Left ventricle myocardium inferior (tissue), 1 donor: ENCODE data around the gene NDUFS7. TPM values are rescaled to one million over a fixed set of nuclear protein-coding genes. Genes with fewer than 3 reads are reported as not detected.

Experiments used
- DNase-seq: peaks from one replicate; pipeline ENCODE4 v3.0.0-alpha.2; 2020
- H3K27ac ChIP-seq: fragments of 200-600 bp; replicated peaks from 2 replicates; pipeline ENCODE4 v1.8.0; 2021
- H3K27me3 ChIP-seq: fragments of 200-600 bp; 2 replicates; pipeline ENCODE4 v1.8.0; 2021; ENCODE audit warnings: low read depth
- H3K36me3 ChIP-seq: fragments of 200-600 bp; 2 replicates; pipeline ENCODE4 v1.8.0; 2021
- H3K4me1 ChIP-seq: fragments of 200-600 bp; 2 replicates; pipeline ENCODE4 v1.8.0; 2021
- H3K4me3 ChIP-seq: fragments of 200-600 bp; 2 replicates; pipeline ENCODE4 v1.8.0; 2021; ENCODE audit warnings: mild to moderate bottlenecking, moderate library complexity
- H3K9me3 ChIP-seq: fragments of 200-600 bp; replicated peaks from 2 replicates; pipeline ENCODE4 v1.8.0; 2021
- CTCF ChIP-seq: fragments of 200-600 bp; IDR thresholded peaks from 2 replicates; pipeline ENCODE4 v1.8.0; 2021; ENCODE audit warnings: antibody characterized with exemption, mild to moderate bottlenecking, borderline replicate concordance
- intact Hi-C: fragments of 100-400 bp; cut with micrococcal nuclease; formaldehyde crosslinking; loops from one replicate; pipeline ENCODE4 v1.11.0; 2022
- total RNA-seq: library from RNA; stranded (reverse); fragmentation: NEBNext Ultra II Directional; extraction: Animal tissue kit (Norgen Biotek cat#: 25700); gene quantifications from one replicate; pipeline ENCODE4 v1.2.1, GENCODE V29; 2021
- donor health status: DM: no; HTN: yes; CAD: no; lungs with severe emphysema.

NDUFS7 gene
- total RNA-seq, 1 donor from 2014 or later = 380 TPM

- peaks cover 83% of the 10 kb centered on the region for H3K36me3 ChIP-seq
- DNase-seq = no peak
- intact Hi-C loops = no loop called here
These were observed 21.1 kb upstream of the NDUFS7 start for GRCh38 chr19:1362387-1363257.

GRCh38 chr19:1363599-1363998, 20.1 kb upstream of the NDUFS7 start:
- H3K27me3 ChIP-seq = no peaks in the 10 kb centered on the region
- DNase-seq = no peak
- peaks cover 80% of the 10 kb centered on the region for H3K36me3 ChIP-seq
- no peak overlapping the region for H3K27ac ChIP-seq
- intact Hi-C loops = no loop called here
- no peaks in the 10 kb centered on the region for H3K9me3 ChIP-seq
- H3K4me3 ChIP-seq = no peak overlapping the region
- no peak for TF ChIP-seq CTCF
- peaks cover 37% of the 10 kb centered on the region for H3K4me1 ChIP-seq

More at GRCh38 chr19:1362387-1363257, 21.1 kb upstream of the NDUFS7 start:
- H3K4me1 ChIP-seq = peaks cover 37% of the 10 kb centered on the region
- no peaks in the 10 kb centered on the region for H3K9me3 ChIP-seq
- TF ChIP-seq CTCF = no peak
- no peaks in the 10 kb centered on the region for H3K27me3 ChIP-seq
- H3K27ac ChIP-seq = peak overlapping the region; percentile 73
- H3K4me3 ChIP-seq = no peak overlapping the region

- Histone ChIP-seq H3K27ac (no peak overlapping the region), H3K4me1 (peaks cover 37% of the 10 kb centered on the region), H3K36me3 (peaks cover 78% of the 10 kb centered on the region), H3K9me3 (no peaks in the 10 kb centered on the region), H3K27me3 (no peaks in the 10 kb centered on the region), H3K4me3 (no peak overlapping the region)
- TF ChIP-seq CTCF = no peak
- intact Hi-C loops = no loop called here
- no peak for DNase-seq
These were observed 19.5 kb upstream of the NDUFS7 start for GRCh38 chr19:1364070-1364704.

GRCh38 chr19:1365319-1366269, 18.1 kb upstream of the NDUFS7 start:
- H3K27ac ChIP-seq = no peak overlapping the region
- no peak for TF ChIP-seq CTCF
- peaks cover 80% of the 10 kb centered on the region for H3K36me3 ChIP-seq
- no peaks in the 10 kb centered on the region for H3K9me3 ChIP-seq
- intact Hi-C loops = no loop called here
- DNase-seq = no peak
- no peak overlapping the region for H3K4me3 ChIP-seq
- peaks cover 31% of the 10 kb centered on the region for H3K4me1 ChIP-seq
- H3K27me3 ChIP-seq = no peaks in the 10 kb centered on the region

GRCh38 chr19:1366296-1366695, 17.4 kb upstream of the NDUFS7 start:
- no peak for TF ChIP-seq CTCF
- Histone ChIP-seq H3K9me3 (no peaks in the 10 kb centered on the region), H3K27ac (no peak overlapping the region), H3K36me3 (peaks cover 87% of the 10 kb centered on the region), H3K4me1 (peaks cover 24% of the 10 kb centered on the region), H3K4me3 (no peak overlapping the region), H3K27me3 (no peaks in the 10 kb centered on the region)
- intact Hi-C loops = no loop called here
- no peak for DNase-seq
